ENCODE data around the gene SMAD4.

The SMAD4 gene

GRCh38 chr18:51048190-51048589 lies 18.2 kb downstream of the SMAD4 start:
- DNase-seq (ENCODE audit: low read depth), result no peak
- in situ Hi-C loops (cut with HindIII; ENCODE audit: low sequenced_read_pairs), result no loop called here
- TF ChIP-seq CTCF (IDR thresholded peaks at IDR 0.05; ENCODE audit: low read depth, low read length, missing control alignments), result no peak
- H3K4me3 ChIP-seq (ENCODE audit: low read depth, low read length), result no peak overlapping the region

- no peak for DNase-seq (ENCODE audit: low read depth)
- no peak for TF ChIP-seq CTCF (IDR thresholded peaks at IDR 0.05; ENCODE audit: low read depth, low read length, missing control alignments)
- H3K4me3 ChIP-seq (ENCODE audit: low read depth, low read length), result no peak overlapping the region
- in situ Hi-C loops (cut with HindIII; ENCODE audit: low sequenced_read_pairs), result no loop called here
Measured at GRCh38 chr18:51049137-51049536, 19.1 kb downstream of the SMAD4 start.

GRCh38 chr18:51051105-51051712 lies 21.2 kb downstream of the SMAD4 start:
- DNase-seq (ENCODE audit: low read depth), result no peak
- TF ChIP-seq CTCF (IDR thresholded peaks at IDR 0.05; ENCODE audit: low read depth, low read length, missing control alignments), result peak; percentile 86

GRCh38 chr18:51053814-51054213 lies 23.8 kb downstream of the SMAD4 start:
- in situ Hi-C loops (cut with HindIII; ENCODE audit: low sequenced_read_pairs), result no loop called here

More at GRCh38 chr18:51051105-51051712, 21.2 kb downstream of the SMAD4 start:
- H3K4me3 ChIP-seq (ENCODE audit: low read depth, low read length), result no peak overlapping the region
- in situ Hi-C loops (cut with HindIII; ENCODE audit: low sequenced_read_pairs), result no loop called here

GRCh38 chr18:51054764-51055163 lies 24.8 kb downstream of the SMAD4 start:
- DNase-seq (ENCODE audit: low read depth), result no peak
- in situ Hi-C loops (cut with HindIII; ENCODE audit: low sequenced_read_pairs), result no loop called here

More at GRCh38 chr18:51053814-51054213, 23.8 kb downstream of the SMAD4 start:
- DNase-seq (ENCODE audit: low read depth), result no peak
- H3K4me3 ChIP-seq (ENCODE audit: low read depth, low read length), result no peak overlapping the region
- no peak for TF ChIP-seq CTCF (IDR thresholded peaks at IDR 0.05; ENCODE audit: low read depth, low read length, missing control alignments)

GRCh38 chr18:51059969-51060368 lies 30.0 kb downstream of the SMAD4 start:
- in situ Hi-C loops (cut with HindIII; ENCODE audit: low sequenced_read_pairs), result no loop called here
- no peak for TF ChIP-seq CTCF (IDR thresholded peaks at IDR 0.05; ENCODE audit: low read depth, low read length, missing control alignments)
- no peak overlapping the region for H3K4me3 ChIP-seq (ENCODE audit: low read depth, low read length)
- DNase-seq (ENCODE audit: low read depth), result no peak

More at GRCh38 chr18:51054764-51055163, 24.8 kb downstream of the SMAD4 start:
- H3K4me3 ChIP-seq (ENCODE audit: low read depth, low read length), result no peak overlapping the region
- TF ChIP-seq CTCF (IDR thresholded peaks at IDR 0.05; ENCODE audit: low read depth, low read length, missing control alignments), result no peak

All from astrocyte of the cerebellum (primary cell).